Brain microvascular endothelial cell (primary cell): Measurements from ENCODE around the gene NCAPD2.

Source experiments
- DNase-seq: peaks from one replicate; pipeline ENCODE4 v3.0.0-alpha.2; 2020
- H3K27ac ChIP-seq: fragments of 250-450 bp; sonication (Bioruptor Pico); 2 replicates; pipeline ENCODE4 v1.5.1; 2020; ENCODE audit warnings: mild to moderate bottlenecking, moderate library complexity
- H3K27me3 ChIP-seq: fragments of 250-450 bp; sonication (Bioruptor Pico); replicated peaks from 2 replicates; pipeline ENCODE4 v1.5.1; 2020; ENCODE audit warnings: mild to moderate bottlenecking
- H3K36me3 ChIP-seq: fragments of 250-450 bp; sonication (Bioruptor Pico); replicated peaks from 2 replicates; pipeline ENCODE4 v1.5.1; 2020; ENCODE audit warnings: mild to moderate bottlenecking
- H3K4me3 ChIP-seq: 2 replicates; pipeline ENCODE4 v1.5.1; 2011; ENCODE audit warnings: low read depth, mild to moderate bottlenecking, control low read depth, low read length, moderate library complexity
- in situ Hi-C: cut with HindIII; loops from 2 replicates; pipeline ENCODE4 v1.10.0; 2017; ENCODE audit warnings: low sequenced_read_pairs, low pct_ligation_motif_present
- TF ChIP-seq, protein P1 (sequence below): IDR thresholded peaks from 2 replicates; pipeline ENCODE4 v1.5.1; 2011; ENCODE audit warnings: low read depth, mild to moderate bottlenecking, moderate library complexity, low read length, control low read depth, inconsistent platforms; ENCODE audit errors: missing control alignments

The NCAPD2 gene

DNA sequence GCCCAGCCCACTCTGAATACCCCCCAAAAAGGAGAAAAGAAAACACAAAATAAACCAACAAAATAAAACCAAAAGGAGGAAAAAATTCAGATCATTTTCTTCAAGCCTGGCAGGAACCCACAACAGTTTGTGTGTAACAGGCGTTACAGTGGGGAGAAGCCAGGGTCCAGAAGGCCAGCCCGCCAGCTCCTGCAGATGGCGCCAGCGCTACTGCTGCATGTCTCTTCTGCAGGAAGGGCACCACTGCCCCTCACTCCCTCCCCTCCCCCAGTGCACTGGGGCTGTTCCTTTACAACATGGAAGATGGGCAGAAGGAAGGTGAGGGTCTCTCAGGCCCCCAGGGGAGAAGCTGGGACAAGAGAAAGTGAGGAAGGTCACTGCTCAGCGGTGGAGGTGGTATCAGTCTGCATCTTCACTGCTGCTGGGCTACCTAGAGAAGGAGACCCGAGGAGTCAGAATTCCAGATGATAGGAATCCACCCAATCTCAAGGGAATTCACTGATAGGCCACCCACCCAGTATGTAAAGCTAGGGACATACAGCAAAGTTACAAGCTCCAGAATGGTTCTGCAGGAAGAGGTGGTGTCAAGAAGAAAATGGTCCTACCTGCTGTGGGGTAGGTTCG lies 76.5 kb downstream of the NCAPD2 start:
- Histone ChIP-seq H3K27me3 (no peaks in the 10 kb centered on the region), H3K36me3 (peaks cover 47% of the 10 kb centered on the region), H3K27ac (no peak overlapping the region), H3K4me3 (no peak overlapping the region)
- TF ChIP-seq, protein P1, sequence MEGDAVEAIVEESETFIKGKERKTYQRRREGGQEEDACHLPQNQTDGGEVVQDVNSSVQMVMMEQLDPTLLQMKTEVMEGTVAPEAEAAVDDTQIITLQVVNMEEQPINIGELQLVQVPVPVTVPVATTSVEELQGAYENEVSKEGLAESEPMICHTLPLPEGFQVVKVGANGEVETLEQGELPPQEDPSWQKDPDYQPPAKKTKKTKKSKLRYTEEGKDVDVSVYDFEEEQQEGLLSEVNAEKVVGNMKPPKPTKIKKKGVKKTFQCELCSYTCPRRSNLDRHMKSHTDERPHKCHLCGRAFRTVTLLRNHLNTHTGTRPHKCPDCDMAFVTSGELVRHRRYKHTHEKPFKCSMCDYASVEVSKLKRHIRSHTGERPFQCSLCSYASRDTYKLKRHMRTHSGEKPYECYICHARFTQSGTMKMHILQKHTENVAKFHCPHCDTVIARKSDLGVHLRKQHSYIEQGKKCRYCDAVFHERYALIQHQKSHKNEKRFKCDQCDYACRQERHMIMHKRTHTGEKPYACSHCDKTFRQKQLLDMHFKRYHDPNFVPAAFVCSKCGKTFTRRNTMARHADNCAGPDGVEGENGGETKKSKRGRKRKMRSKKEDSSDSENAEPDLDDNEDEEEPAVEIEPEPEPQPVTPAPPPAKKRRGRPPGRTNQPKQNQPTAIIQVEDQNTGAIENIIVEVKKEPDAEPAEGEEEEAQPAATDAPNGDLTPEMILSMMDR, result peak; percentile 68
- in situ Hi-C loops, result no loop called here
- no peak for DNase-seq

DNA sequence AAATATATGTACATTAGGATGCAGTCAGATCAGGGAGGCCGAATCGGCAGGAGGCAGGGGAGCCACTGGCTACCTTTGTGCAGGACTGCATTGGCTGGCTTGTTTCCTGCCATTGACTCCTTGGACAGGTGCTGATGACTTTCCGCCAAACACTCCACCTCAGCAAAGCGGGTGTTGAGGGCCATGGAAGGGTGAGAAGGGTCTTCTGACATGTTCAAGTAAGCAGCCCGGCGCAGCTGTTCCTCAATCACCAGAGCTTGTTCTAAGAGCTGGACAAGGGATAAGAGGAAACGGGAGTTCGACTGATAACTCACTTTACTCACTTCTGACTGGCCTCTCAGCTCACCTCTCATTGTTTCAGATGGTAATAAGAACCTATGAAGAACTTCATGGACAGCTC lies 79.1 kb downstream of the NCAPD2 start:
- Histone ChIP-seq H3K4me3 (no peak overlapping the region), H3K27ac (no peak overlapping the region), H3K36me3 (peaks cover 63% of the 10 kb centered on the region), H3K27me3 (no peaks in the 10 kb centered on the region)
- TF ChIP-seq, protein P1, result no peak
- no peak for DNase-seq
- in situ Hi-C loops, result no loop called here

DNA sequence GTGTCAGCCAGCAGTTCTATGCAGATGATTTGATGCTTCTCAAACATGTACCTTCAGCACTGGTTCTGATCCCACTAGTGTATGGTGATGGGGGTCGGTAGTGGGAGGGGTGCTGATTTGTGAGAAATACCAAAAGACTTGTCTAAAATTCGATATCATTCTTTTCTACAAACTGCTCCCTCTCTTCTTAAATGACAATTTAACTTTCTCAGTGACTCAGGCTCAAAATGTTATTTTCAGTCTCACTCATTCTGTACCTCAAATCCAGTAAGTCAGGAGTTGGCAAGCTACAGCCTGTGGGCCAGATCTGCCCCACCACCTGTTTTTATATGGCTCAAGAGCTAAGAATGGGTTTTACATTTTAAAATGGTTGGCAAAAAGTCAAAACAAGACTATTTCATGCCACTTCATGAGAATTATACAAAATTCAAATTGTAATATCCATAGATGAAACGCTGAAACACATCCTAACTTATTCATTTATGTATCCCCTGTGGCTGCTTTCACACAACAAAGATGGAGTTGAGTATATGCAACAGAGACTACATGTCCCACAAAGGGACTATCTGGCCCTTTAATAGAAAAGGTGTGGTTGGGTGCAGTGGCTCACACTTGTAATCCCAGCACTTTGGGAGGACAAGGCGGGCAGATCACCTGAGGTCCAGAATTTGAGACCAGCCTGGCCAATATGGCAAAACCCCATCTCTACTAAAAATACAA lies 80.8 kb downstream of the NCAPD2 start:
- Histone ChIP-seq H3K36me3 (peaks cover 67% of the 10 kb centered on the region), H3K27ac (no peak overlapping the region), H3K4me3 (no peak overlapping the region), H3K27me3 (no peaks in the 10 kb centered on the region)
- DNase-seq, result no peak
- in situ Hi-C loops, result no loop called here
- TF ChIP-seq, protein P1, result no peak

DNA sequence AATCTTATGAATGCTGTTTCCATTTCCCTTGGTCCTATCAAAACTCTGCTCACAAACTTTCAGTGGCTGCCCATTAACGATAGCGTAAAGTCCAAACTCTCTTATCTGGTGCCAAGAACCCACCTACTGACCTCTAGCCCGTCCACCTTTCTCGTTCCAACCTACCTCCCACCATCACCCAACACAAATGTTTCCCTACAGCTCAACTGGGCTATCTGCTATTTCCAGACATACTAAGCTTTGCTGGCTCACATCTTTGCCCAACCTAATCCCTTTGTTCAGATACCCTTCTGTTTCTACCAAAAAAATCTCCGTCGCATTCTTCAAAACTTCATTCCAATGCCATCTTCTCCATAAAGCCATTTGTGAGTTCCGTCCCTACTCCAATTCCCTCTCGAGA lies 81.7 kb downstream of the NCAPD2 start:
- H3K27ac ChIP-seq, result no peak overlapping the region
- no peaks in the 10 kb centered on the region for H3K27me3 ChIP-seq
- no peak for DNase-seq
- in situ Hi-C loops, result no loop called here
- peaks cover 67% of the 10 kb centered on the region for H3K36me3 ChIP-seq
- H3K4me3 ChIP-seq, result no peak overlapping the region
- TF ChIP-seq, protein P1, result no peak
